ENCODE measurements around the gene RBM3. TPM values are rescaled to one million over a fixed set of nuclear protein-coding genes. Genes with fewer than 3 reads are reported as not detected.

RBM3 gene
- total and polyA plus RNA-seq, 11 donors, result 34.5 to 187 (median 111) TPM

GRCh38 chrX:48597353-48598264 lies 23.3 kb downstream of the RBM3 start, which contains the start of gene WDR13:
Gene WDR13, plus strand, starts transcription at chrX:48597492. Its CDS starts 505 bp downstream, at chrX:48597997.
- TF ChIP-seq, protein P1, sequence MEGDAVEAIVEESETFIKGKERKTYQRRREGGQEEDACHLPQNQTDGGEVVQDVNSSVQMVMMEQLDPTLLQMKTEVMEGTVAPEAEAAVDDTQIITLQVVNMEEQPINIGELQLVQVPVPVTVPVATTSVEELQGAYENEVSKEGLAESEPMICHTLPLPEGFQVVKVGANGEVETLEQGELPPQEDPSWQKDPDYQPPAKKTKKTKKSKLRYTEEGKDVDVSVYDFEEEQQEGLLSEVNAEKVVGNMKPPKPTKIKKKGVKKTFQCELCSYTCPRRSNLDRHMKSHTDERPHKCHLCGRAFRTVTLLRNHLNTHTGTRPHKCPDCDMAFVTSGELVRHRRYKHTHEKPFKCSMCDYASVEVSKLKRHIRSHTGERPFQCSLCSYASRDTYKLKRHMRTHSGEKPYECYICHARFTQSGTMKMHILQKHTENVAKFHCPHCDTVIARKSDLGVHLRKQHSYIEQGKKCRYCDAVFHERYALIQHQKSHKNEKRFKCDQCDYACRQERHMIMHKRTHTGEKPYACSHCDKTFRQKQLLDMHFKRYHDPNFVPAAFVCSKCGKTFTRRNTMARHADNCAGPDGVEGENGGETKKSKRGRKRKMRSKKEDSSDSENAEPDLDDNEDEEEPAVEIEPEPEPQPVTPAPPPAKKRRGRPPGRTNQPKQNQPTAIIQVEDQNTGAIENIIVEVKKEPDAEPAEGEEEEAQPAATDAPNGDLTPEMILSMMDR (IDR thresholded peaks at IDR 0.05), result peak in 3 of 12 donors; percentile 12 to 23 (median 18)
- TF ChIP-seq POLR2A (IDR thresholded peaks at IDR 0.05), result peak in 1 of 2 donors; percentile 55
- peak; percentile 90 to 95 (median 93) for DNase-seq
- H3K27me3 ChIP-seq, result peaks cover 0 to 4% (median 0%) of the 10 kb centered on the region in 9 donors
- H3K36me3 ChIP-seq, result peaks cover 0 to 38% (median 35%) of the 10 kb centered on the region in 9 donors
- H3K9me3 ChIP-seq, result no peaks in the 10 kb centered on the region
- WGBS, 4 donors, result 0 to 50% (median 22%) methylated on average over 60 to 62 of the region's 62 CpGs
- H3K4me1 ChIP-seq, result peaks cover 0 to 12% (median 3%) of the 10 kb centered on the region in 12 donors
- intact Hi-C loops (cut with DNase I), result loop anchor here in 1 of 10 donors (10.0 kb wide), 1 partner anchor 63 kb away; the partner anchor contains the start of gene TBC1D25
- peak within 1 kb of the TSS; percentile 21 to 96 (median 70) for H3K4me3 ChIP-seq
- peak within 1 kb of the TSS; percentile 94 to 100 (median 96) for H3K27ac ChIP-seq
- peak; percentile 93 to 95 (median 93) for ATAC-seq

GRCh38 chrX:48598614-48599013 lies 24.3 kb downstream of the RBM3 start:
- 86 to 92% (median 88%) methylated on average over 12 to 25 of the region's 25 CpGs for WGBS, 4 donors
- intact Hi-C loops (cut with DNase I), result loop anchor here in 1 of 10 donors (10.0 kb wide), 1 partner anchor 64 kb away; the partner anchor contains the start of gene TBC1D25
- ATAC-seq, result no peak
- H3K36me3 ChIP-seq, result peaks cover 0 to 46% (median 45%) of the 10 kb centered on the region in 9 donors
- H3K27ac ChIP-seq, result peak overlapping the region in 7 of 12 donors; percentile 94 to 99 (median 97)
- TF ChIP-seq, protein P1 (IDR thresholded peaks at IDR 0.05), result no peak
- no peak for TF ChIP-seq POLR2A (IDR thresholded peaks at IDR 0.05)
- H3K27me3 ChIP-seq, result no peaks in the 10 kb centered on the region
- H3K9me3 ChIP-seq, result no peaks in the 10 kb centered on the region
- H3K4me1 ChIP-seq, result peaks cover 0 to 12% (median 3%) of the 10 kb centered on the region in 12 donors
- no peak for DNase-seq
- peak overlapping the region in 11 of 12 donors; percentile 38 to 96 (median 71) for H3K4me3 ChIP-seq

DNA sequence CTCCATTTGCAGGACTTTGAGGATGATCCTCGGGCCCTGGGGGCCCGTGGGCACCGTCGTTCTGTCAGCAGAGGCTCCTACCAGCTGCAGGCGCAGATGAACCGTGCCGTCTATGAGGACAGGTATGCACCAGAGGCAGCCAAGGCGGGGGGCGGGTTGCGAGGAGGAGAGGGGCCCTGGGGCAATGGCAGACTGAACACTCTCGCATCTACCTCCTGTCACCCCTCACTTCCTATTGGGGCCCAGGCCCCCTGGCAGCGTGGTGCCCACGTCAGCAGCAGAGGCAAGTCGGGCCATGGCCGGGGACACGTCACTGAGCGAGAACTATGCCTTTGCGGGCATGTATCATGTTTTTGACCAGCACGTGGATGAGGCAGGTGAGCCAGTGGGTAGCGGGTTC lies 25.1 kb downstream of the RBM3 start:
- DNase-seq, result no peak

More for the DNA sequence above, 25.1 kb downstream of the RBM3 start:
- Histone ChIP-seq H3K36me3 (peaks cover 0 to 53% (median 51%) of the 10 kb centered on the region in 9 donors), H3K27me3 (no peaks in the 10 kb centered on the region), H3K4me1 (peaks cover 0 to 12% (median 3%) of the 10 kb centered on the region in 12 donors), H3K27ac (no peak overlapping the region), H3K9me3 (no peaks in the 10 kb centered on the region), H3K4me3 (no peak overlapping the region)
- no peak for ATAC-seq
- TF ChIP-seq POLR2A (IDR thresholded peaks at IDR 0.05), result no peak
- TF ChIP-seq, protein P1 (IDR thresholded peaks at IDR 0.05), result no peak
- 90 to 97% (median 93%) methylated on average over 19 to 20 of the region's 20 CpGs for WGBS, 4 donors
- intact Hi-C loops (cut with DNase I), result loop anchor here in 1 of 10 donors (10.0 kb wide), 1 partner anchor 65 kb away; the partner anchor contains the start of gene TBC1D25

Measured in heart left ventricle (tissue), 16 donors.